ENCODE data around the gene STEAP1.

STEAP1 gene

DNA sequence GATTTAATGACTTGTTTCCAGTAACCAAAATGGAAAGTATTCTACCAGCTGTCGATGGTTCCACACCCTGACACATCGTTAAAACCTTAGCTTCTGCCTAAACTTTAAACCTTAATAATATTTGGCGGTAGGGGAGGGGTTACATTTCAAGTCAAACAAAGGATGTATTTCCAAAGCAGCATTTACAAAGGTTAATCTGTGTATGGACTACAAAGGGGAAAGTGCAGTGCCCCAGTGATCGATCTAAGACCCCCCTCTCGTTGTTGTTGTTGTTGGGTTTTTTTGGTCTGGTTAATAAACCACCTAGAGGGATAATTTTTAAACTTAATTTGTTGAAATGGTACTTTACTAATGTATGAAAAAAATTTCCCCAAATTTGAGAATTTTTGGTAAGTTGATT is 56.2 kb downstream of the STEAP1 start:
- Histone ChIP-seq H3K4me3 (no peak overlapping the region), H3K36me3 (replicated peaks) (no peaks in the 10 kb centered on the region), H3K4me1 (peaks cover 27% of the 10 kb centered on the region), H3K9me3 (no peaks in the 10 kb centered on the region; the same call in 1 of the 2 replicates), H3K27me3 (ENCODE audit: low read depth) (no peaks in the 10 kb centered on the region)
- in situ Hi-C loops (cut with MboI; ENCODE audit: low sequenced_read_pairs), result no loop called here
- DNase-seq (ENCODE audit: low spot score in 2 of 2), result no peak

DNA sequence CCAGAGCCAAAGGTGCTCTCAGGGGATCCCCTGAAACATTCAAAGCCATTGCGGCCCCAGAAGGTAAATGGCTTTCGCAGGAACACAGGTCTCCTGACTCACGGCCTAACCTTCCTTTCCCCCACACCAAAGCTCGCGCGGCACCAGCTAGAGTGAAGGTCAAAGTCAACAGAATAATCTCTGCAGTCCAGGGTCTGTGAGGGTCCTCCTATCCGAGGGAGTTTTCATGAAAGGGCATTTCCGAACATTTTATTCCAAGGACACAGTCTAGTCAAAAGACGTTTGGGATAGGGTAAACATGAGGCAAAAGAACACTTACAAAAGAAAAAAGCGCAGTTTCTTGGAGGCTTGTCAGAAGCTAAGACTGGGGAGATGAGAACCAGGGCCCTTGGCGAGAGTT is 56.7 kb downstream of the STEAP1 start:
- H3K27me3 ChIP-seq (ENCODE audit: low read depth), result no peaks in the 10 kb centered on the region
- H3K4me1 ChIP-seq, result peaks cover 27% of the 10 kb centered on the region
- in situ Hi-C loops (cut with MboI; ENCODE audit: low sequenced_read_pairs), result no loop called here
- H3K4me3 ChIP-seq, result peak overlapping the region; percentile 51
- peak in 1 of 2 experiments; percentile 12 for DNase-seq (ENCODE audit: low spot score in 2 of 2)
- H3K9me3 ChIP-seq, result no peaks in the 10 kb centered on the region; the same call in 1 of the 2 replicates
- no peaks in the 10 kb centered on the region for H3K36me3 ChIP-seq (replicated peaks)

DNA sequence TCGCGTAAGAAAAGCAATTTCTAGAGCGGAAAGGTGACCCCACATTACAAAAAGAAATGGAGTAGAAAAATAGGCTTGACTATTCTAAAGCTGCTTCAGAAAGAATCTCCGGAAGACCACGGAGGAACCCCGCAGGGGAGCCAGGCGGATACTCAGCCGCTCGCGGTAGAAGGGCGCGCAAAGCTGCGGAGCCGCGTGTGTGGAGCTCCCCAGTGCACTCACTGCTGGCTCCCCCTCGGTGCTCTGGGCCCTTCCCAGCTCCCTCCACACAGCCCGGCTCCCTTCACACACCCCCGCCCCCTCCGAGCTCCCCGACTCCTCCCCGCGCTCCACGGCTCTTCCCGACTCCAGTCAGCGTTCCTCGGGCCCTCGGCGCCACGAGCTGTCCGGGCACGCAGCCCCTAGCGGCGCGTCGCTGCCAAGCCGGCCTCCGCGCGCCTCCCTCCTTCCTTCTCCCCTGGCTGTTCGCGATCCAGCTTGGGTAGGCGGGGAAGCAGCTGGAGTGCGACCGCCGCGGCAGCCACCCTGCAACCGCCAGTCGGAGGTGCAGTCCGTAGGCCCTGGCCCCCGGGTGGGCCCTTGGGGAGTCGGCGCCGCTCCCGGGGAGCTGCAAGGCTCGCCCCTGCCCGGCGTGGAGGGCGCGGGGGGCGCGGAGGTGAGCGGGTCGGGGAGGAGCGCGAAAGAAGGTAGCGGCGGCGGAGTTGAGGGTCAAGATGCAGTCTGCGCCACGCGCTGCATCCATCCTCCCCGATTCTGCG is 57.3 kb downstream of the STEAP1 start, which contains the start of gene STEAP2:
Gene STEAP2, plus strand, starts transcription at position 350 of the 758 bp plus-strand sequence. CDS start 13,343 bp downstream, outside the sequence.
- in situ Hi-C loops (cut with MboI; ENCODE audit: low sequenced_read_pairs), result no loop called here
- Histone ChIP-seq H3K27me3 (ENCODE audit: low read depth) (no peaks in the 10 kb centered on the region), H3K36me3 (replicated peaks) (no peaks in the 10 kb centered on the region), H3K4me3 (peak within 1 kb of the TSS; percentile 51), H3K9me3 (no peaks in the 10 kb centered on the region; the same call in 1 of the 2 replicates), H3K4me1 (peaks cover 27% of the 10 kb centered on the region)
- peak; percentile 91 to 96 for DNase-seq (ENCODE audit: low spot score in 2 of 2)

DNA sequence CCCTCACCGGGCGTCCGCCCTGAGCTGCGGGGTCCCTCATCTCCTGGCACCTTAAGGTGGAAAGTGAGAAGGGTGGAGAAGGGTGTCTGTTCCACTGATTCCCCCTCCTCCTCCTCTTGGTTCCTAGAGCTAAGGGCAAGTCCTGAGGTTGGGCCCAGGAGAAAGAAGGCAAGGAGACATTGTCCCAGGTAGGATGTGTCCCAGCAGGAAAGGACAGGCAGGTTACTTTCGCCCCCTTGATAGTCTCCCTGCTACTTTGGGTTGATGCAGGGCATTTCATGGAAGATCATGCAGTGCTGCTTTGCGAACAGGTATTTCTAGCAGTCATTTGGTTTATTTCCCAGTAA is 57.9 kb downstream of the STEAP1 start:
- Histone ChIP-seq H3K4me1 (peaks cover 27% of the 10 kb centered on the region), H3K36me3 (replicated peaks) (no peaks in the 10 kb centered on the region), H3K4me3 (peak overlapping the region; percentile 51), H3K9me3 (no peaks in the 10 kb centered on the region; the same call in 1 of the 2 replicates), H3K27me3 (ENCODE audit: low read depth) (no peaks in the 10 kb centered on the region)
- in situ Hi-C loops (cut with MboI; ENCODE audit: low sequenced_read_pairs), result no loop called here
- DNase-seq (ENCODE audit: low spot score in 2 of 2), result no peak

DNA sequence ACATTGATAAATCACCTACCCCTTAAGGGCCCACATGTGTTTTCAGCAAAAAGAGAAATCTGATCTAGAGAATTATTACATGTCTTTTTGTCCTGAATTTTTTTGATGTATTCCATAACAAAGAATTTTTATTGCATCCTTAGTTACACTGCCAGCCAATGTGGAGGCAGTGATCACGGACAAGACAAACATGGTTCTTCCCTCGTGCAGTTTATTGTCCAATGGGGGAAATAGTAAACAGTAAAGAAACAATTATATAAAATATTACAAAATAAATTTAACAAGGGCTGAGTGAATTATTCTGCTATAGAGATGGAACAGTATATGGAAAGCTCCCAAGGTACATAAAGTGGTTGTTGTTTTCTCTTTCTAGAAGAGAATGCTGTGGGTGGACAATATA is 59.3 kb downstream of the STEAP1 start:
- in situ Hi-C loops (cut with MboI; ENCODE audit: low sequenced_read_pairs), result no loop called here
- no peaks in the 10 kb centered on the region for H3K36me3 ChIP-seq (replicated peaks)
- H3K9me3 ChIP-seq, result no peaks in the 10 kb centered on the region; the same call in 1 of the 2 replicates
- H3K4me1 ChIP-seq, result peaks cover 27% of the 10 kb centered on the region
- H3K27me3 ChIP-seq (ENCODE audit: low read depth), result no peaks in the 10 kb centered on the region
- peak in 1 of 2 experiments; percentile 49 for DNase-seq (ENCODE audit: low spot score in 2 of 2)
- no peak overlapping the region for H3K4me3 ChIP-seq
